ENCODE data around the gene RNASEH2B. TPM values are rescaled to one million over a fixed set of nuclear protein-coding genes. Genes with fewer than 3 reads are reported as not detected.

RNASEH2B gene
- total RNA-seq, 1 experiment from 2014 or later: 33.3 TPM

DNA sequence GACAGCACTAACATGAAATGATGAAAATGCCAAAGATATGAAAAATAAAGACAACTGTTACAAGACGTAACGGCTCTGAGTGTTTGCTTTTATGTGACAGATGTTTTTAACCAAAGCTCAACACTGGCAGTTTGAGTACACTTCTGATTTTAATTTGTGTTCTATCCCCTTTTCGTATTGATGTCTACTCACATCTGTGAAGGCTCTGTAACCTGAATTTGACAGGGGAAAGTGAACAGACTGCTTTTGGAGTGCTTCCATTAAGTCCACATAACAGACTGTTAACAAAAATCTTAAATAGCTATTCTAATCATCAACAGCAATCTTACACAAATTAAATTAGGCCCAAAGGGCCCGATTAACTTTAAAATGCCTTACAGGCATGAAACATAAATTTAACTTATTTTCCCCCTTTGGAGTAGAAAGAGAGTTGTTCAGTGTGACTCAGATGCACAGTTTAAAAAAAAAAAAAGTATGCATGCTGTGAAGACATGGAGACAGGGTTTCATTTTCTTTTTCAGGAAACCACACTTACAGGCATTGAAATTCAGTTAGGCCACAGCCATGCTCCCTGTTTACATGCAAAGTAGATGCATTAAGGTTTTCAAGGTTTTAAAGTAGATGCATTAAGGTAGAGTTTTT is 16.3 kb upstream of the RNASEH2B start:
- DNase-seq (ENCODE audit: low spot score): no peak
- Mint-ChIP-seq H3K9me3 (0 out of 2 replicates have a peak, but pooled peaks cover 3% of the 10 kb centered on the region), H3K36me3 (no peaks in the 10 kb centered on the region), H3K27me3 (ENCODE audit: low read depth) (peaks cover 6% of the 10 kb centered on the region), H3K4me1 (peaks cover 40% of the 10 kb centered on the region), H3K4me3 (peak overlapping the region; percentile 49), H3K27ac (peak overlapping the region; percentile 80)
- ChIA-PET CTCF (interaction anchor here (0.7 to 2.9 kb wide), 4 partner anchors 19 to 957 kb away, joined by 3 to 20 read pairs (median 3); partner anchors contain the start of gene SPRYD7), POLR2A (no interaction called here)
- TF ChIP-seq GTF2I (CRISPR knock-in tag; conservative IDR thresholded peaks at IDR 0.05) (no peak), CREB1 (CRISPR knock-in tag; IDR thresholded peaks at IDR 0.05) (no peak), FOXP1 (CRISPR knock-in tag; IDR thresholded peaks at IDR 0.05; ENCODE audit: borderline replicate concordance) (no peak), TEAD1 (CRISPR knock-in tag; IDR thresholded peaks at IDR 0.05) (peak; percentile 44; the same call in 1 of the 2 replicates), FOXK1 (CRISPR knock-in tag; IDR thresholded peaks at IDR 0.05) (peak; percentile 61; the same call in 1 of the 2 replicates)
- TF ChIP-seq, protein P1, sequence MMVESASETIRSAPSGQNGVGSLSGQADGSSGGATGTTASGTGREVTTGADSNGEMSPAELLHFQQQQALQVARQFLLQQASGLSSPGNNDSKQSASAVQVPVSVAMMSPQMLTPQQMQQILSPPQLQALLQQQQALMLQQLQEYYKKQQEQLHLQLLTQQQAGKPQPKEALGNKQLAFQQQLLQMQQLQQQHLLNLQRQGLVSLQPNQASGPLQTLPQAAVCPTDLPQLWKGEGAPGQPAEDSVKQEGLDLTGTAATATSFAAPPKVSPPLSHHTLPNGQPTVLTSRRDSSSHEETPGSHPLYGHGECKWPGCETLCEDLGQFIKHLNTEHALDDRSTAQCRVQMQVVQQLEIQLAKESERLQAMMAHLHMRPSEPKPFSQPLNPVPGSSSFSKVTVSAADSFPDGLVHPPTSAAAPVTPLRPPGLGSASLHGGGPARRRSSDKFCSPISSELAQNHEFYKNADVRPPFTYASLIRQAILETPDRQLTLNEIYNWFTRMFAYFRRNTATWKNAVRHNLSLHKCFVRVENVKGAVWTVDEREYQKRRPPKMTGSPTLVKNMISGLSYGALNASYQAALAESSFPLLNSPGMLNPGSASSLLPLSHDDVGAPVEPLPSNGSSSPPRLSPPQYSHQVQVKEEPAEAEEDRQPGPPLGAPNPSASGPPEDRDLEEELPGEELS (CRISPR knock-in tag; IDR thresholded peaks at IDR 0.05): no peak
- TF ChIP-seq, protein P2, sequence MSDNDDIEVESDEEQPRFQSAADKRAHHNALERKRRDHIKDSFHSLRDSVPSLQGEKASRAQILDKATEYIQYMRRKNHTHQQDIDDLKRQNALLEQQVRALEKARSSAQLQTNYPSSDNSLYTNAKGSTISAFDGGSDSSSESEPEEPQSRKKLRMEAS (CRISPR knock-in tag; IDR thresholded peaks at IDR 0.05): 0 out of 2 replicates have a peak, but pooled peaks have one; percentile 25
- peak; percentile 91 for ATAC-seq

- Mint-ChIP-seq H3K27me3 (ENCODE audit: low read depth) (peaks cover 6% of the 10 kb centered on the region), H3K4me1 (peaks cover 40% of the 10 kb centered on the region), H3K9me3 (0 out of 2 replicates have a peak, but pooled peaks cover 3% of the 10 kb centered on the region), H3K36me3 (no peaks in the 10 kb centered on the region), H3K4me3 (peak overlapping the region; percentile 20; the same call in 1 of the 2 replicates), H3K27ac (no peak overlapping the region)
- CTCF ChIA-PET: interaction anchor here (2.9 kb wide), 1 partner anchor 18 kb away, joined by 20 read pairs; no protein-coding TSS in a partner anchor
- peak; percentile 49 for ATAC-seq
- POLR2A ChIA-PET: no interaction called here
- no peak for DNase-seq (ENCODE audit: low spot score)
- TF ChIP-seq GABPB1 (CRISPR knock-in tag; IDR thresholded peaks at IDR 0.05) (no peak), TCF7 (CRISPR knock-in tag; IDR thresholded peaks at IDR 0.05; ENCODE audit: low read depth) (no peak), ZNF532 (CRISPR knock-in tag; IDR thresholded peaks at IDR 0.05; ENCODE audit: borderline replicate concordance) (no peak), JAZF1 (CRISPR knock-in tag; IDR thresholded peaks at IDR 0.05) (no peak), SOX15 (CRISPR knock-in tag; IDR thresholded peaks at IDR 0.05) (no peak), ZNF416 (CRISPR knock-in tag; IDR thresholded peaks at IDR 0.05) (no peak), FOXK1 (CRISPR knock-in tag; IDR thresholded peaks at IDR 0.05) (no peak), ZNF138 (CRISPR knock-in tag; conservative IDR thresholded peaks at IDR 0.05) (no peak), RELA (CRISPR knock-in tag; IDR thresholded peaks at IDR 0.05; ENCODE audit: borderline replicate concordance) (no peak), E2F1 (CRISPR knock-in tag; IDR thresholded peaks at IDR 0.05) (no peak), ZNF317 (CRISPR knock-in tag; IDR thresholded peaks at IDR 0.05; ENCODE audit: borderline replicate concordance, low read depth) (no peak)
- TF ChIP-seq, protein P3, sequence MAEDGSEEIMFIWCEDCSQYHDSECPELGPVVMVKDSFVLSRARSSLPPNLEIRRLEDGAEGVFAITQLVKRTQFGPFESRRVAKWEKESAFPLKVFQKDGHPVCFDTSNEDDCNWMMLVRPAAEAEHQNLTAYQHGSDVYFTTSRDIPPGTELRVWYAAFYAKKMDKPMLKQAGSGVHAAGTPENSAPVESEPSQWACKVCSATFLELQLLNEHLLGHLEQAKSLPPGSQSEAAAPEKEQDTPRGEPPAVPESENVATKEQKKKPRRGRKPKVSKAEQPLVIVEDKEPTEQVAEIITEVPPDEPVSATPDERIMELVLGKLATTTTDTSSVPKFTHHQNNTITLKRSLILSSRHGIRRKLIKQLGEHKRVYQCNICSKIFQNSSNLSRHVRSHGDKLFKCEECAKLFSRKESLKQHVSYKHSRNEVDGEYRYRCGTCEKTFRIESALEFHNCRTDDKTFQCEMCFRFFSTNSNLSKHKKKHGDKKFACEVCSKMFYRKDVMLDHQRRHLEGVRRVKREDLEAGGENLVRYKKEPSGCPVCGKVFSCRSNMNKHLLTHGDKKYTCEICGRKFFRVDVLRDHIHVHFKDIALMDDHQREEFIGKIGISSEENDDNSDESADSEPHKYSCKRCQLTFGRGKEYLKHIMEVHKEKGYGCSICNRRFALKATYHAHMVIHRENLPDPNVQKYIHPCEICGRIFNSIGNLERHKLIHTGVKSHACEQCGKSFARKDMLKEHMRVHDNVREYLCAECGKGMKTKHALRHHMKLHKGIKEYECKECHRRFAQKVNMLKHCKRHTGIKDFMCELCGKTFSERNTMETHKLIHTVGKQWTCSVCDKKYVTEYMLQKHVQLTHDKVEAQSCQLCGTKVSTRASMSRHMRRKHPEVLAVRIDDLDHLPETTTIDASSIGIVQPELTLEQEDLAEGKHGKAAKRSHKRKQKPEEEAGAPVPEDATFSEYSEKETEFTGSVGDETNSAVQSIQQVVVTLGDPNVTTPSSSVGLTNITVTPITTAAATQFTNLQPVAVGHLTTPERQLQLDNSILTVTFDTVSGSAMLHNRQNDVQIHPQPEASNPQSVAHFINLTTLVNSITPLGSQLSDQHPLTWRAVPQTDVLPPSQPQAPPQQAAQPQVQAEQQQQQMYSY (CRISPR knock-in tag; IDR thresholded peaks at IDR 0.05): no peak
- TF ChIP-seq, protein P4, sequence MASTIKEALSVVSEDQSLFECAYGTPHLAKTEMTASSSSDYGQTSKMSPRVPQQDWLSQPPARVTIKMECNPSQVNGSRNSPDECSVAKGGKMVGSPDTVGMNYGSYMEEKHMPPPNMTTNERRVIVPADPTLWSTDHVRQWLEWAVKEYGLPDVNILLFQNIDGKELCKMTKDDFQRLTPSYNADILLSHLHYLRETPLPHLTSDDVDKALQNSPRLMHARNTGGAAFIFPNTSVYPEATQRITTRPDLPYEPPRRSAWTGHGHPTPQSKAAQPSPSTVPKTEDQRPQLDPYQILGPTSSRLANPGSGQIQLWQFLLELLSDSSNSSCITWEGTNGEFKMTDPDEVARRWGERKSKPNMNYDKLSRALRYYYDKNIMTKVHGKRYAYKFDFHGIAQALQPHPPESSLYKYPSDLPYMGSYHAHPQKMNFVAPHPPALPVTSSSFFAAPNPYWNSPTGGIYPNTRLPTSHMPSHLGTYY (CRISPR knock-in tag; IDR thresholded peaks at IDR 0.05): no peak
- TF ChIP-seq, protein P5, sequence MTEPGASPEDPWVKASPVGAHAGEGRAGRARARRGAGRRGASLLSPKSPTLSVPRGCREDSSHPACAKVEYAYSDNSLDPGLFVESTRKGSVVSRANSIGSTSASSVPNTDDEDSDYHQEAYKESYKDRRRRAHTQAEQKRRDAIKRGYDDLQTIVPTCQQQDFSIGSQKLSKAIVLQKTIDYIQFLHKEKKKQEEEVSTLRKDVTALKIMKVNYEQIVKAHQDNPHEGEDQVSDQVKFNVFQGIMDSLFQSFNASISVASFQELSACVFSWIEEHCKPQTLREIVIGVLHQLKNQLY (CRISPR knock-in tag; IDR thresholded peaks at IDR 0.05): no peak
These were observed 15.6 kb upstream of the RNASEH2B start for GRCh38 chr13:50894012-50894411.
